Non-pigmented ciliary epithelial cell (primary cell): ENCODE measurements around the gene VWA8.

Experiments
- DNase-seq: peaks from one replicate; pipeline ENCODE4 v3.0.0-alpha.2; 2010; ENCODE audit warnings: low read depth

VWA8 gene

GRCh38 chr13:41520016-41520659 lies 440.8 kb downstream of the VWA8 start:
- DNase-seq, result no peak
